ENCODE data around the gene SYNE1. TPM values are rescaled to one million over a fixed set of nuclear protein-coding genes. Genes with fewer than 3 reads are reported as not detected.
"Not testable (repeated sequence)": the region's sequence is repeated elsewhere in the genome, so short reads cannot be mapped to it uniquely, and the experiment has no call there.

SYNE1 gene
- total RNA-seq, 2 experiments from 2014 or later: 17.7 to 24.0 TPM

GRCh38 chr6:152421496-152421895 lies 215.7 kb downstream of the SYNE1 start:
- H3K9me3 Mint-ChIP-seq; H3K36me3 Mint-ChIP-seq (ENCODE audit: low read depth); H3K4me1 Mint-ChIP-seq (ENCODE audit: low read depth); H3K4me3 Mint-ChIP-seq; DNase-seq; intact Hi-C loops (cut with micrococcal nuclease); CTCF ChIA-PET; H3K27ac Mint-ChIP-seq: not testable (repeated sequence)
- H3K27me3 Mint-ChIP-seq (ENCODE audit: low read depth): peaks cover 22% of the 10 kb centered on the region

DNA sequence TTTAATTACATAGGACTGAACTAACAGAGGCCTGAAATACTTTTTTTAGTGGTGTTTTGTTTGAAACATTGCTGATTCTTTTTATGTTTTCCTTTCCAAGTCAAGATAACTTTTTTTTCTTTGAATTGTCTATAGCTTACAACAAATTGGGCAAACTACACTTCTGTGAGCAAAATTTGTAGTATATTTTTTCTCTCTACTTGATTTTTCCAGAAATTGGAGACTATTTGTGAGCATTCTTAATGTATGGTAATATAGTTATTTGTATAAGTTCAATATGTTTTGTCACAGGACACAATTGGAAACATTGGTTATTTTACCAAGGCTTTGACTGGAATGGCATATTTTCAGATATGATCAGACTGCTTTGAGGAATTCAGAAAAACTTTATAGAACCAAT lies 216.5 kb downstream of the SYNE1 start:
- H3K4me1 Mint-ChIP-seq (ENCODE audit: low read depth): no peaks in the 10 kb centered on the region
- no peak for DNase-seq
- H3K4me3 Mint-ChIP-seq: no peak overlapping the region
- H3K27ac Mint-ChIP-seq: no peak overlapping the region
- H3K9me3 Mint-ChIP-seq: peaks cover 6% of the 10 kb centered on the region
- CTCF ChIA-PET: no interaction called here
- peaks cover 24% of the 10 kb centered on the region for H3K27me3 Mint-ChIP-seq (ENCODE audit: low read depth)
- peaks cover 2% of the 10 kb centered on the region for H3K36me3 Mint-ChIP-seq (ENCODE audit: low read depth)
- intact Hi-C loops (cut with micrococcal nuclease): no loop called here

- DNase-seq: no peak
- H3K9me3 Mint-ChIP-seq: peaks cover 6% of the 10 kb centered on the region
- H3K27ac Mint-ChIP-seq: no peak overlapping the region
- no peak overlapping the region for H3K4me3 Mint-ChIP-seq
- intact Hi-C loops (cut with micrococcal nuclease): no loop called here
- CTCF ChIA-PET: no interaction called here
- H3K36me3 Mint-ChIP-seq (ENCODE audit: low read depth): peaks cover 2% of the 10 kb centered on the region
- no peaks in the 10 kb centered on the region for H3K4me1 Mint-ChIP-seq (ENCODE audit: low read depth)
- peaks cover 20% of the 10 kb centered on the region for H3K27me3 Mint-ChIP-seq (ENCODE audit: low read depth)
These were observed 218.6 kb downstream of the SYNE1 start for GRCh38 chr6:152418551-152418950.

GRCh38 chr6:152416652-152417051 lies 220.5 kb downstream of the SYNE1 start:
- Mint-ChIP-seq H3K27me3 (ENCODE audit: low read depth) (peaks cover 19% of the 10 kb centered on the region), H3K4me1 (ENCODE audit: low read depth) (no peaks in the 10 kb centered on the region), H3K36me3 (ENCODE audit: low read depth) (peaks cover 2% of the 10 kb centered on the region), H3K27ac (no peak overlapping the region), H3K4me3 (no peak overlapping the region), H3K9me3 (peaks cover 6% of the 10 kb centered on the region)
- intact Hi-C loops (cut with micrococcal nuclease): no loop called here
- no peak for DNase-seq
- CTCF ChIA-PET: no interaction called here

DNA sequence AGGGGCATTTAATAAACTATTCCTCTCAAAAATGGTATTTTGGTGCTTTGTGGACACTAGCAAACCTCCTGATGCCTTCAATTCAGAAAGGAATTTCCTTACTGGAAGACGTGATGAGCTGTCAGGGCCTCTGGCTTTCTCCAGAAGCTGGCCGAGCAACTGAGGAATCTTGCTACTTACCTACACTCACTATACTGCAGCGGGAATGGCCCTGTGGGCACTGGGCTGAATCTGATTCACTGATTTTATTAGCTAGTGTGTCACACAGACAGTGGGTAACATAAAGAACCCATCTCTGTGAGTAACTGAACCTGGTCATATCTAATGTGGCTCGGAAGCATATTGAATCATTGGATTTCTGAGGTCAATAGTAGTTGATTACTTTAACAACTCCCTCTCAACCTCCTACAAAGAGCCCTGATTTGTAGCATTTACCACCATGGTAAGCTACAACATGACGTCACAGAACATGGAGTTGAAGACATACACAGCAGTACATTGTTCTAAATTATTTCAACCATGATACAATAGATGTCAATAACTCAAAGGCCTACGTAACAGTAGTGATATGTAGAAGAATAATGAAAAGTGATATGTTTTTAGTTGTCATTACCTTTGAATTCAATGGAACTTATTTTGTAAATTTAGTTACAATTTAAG lies 232.1 kb downstream of the SYNE1 start:
- Mint-ChIP-seq H3K36me3 (ENCODE audit: low read depth) (no peaks in the 10 kb centered on the region), H3K27ac (no peak overlapping the region), H3K27me3 (ENCODE audit: low read depth) (no peaks in the 10 kb centered on the region), H3K4me3 (no peak overlapping the region), H3K9me3 (no peaks in the 10 kb centered on the region), H3K4me1 (ENCODE audit: low read depth) (no peaks in the 10 kb centered on the region)
- intact Hi-C loops (cut with micrococcal nuclease): no loop called here
- no peak for DNase-seq
- CTCF ChIA-PET: no interaction called here

GRCh38 chr6:152404086-152404857 lies 232.9 kb downstream of the SYNE1 start:
- CTCF ChIA-PET: no interaction called here
- intact Hi-C loops (cut with micrococcal nuclease): no loop called here
- Mint-ChIP-seq H3K4me1 (ENCODE audit: low read depth) (no peaks in the 10 kb centered on the region), H3K36me3 (ENCODE audit: low read depth) (no peaks in the 10 kb centered on the region), H3K9me3 (no peaks in the 10 kb centered on the region), H3K4me3 (no peak overlapping the region), H3K27me3 (ENCODE audit: low read depth) (no peaks in the 10 kb centered on the region), H3K27ac (no peak overlapping the region)
- no peak for DNase-seq

GRCh38 chr6:152402791-152403190 lies 234.4 kb downstream of the SYNE1 start:
- no peaks in the 10 kb centered on the region for H3K9me3 Mint-ChIP-seq
- H3K4me3 Mint-ChIP-seq: no peak overlapping the region
- no peaks in the 10 kb centered on the region for H3K4me1 Mint-ChIP-seq (ENCODE audit: low read depth)
- CTCF ChIA-PET: no interaction called here
- intact Hi-C loops (cut with micrococcal nuclease): no loop called here
- no peaks in the 10 kb centered on the region for H3K36me3 Mint-ChIP-seq (ENCODE audit: low read depth)
- no peaks in the 10 kb centered on the region for H3K27me3 Mint-ChIP-seq (ENCODE audit: low read depth)
- DNase-seq: no peak
- no peak overlapping the region for H3K27ac Mint-ChIP-seq

DNA sequence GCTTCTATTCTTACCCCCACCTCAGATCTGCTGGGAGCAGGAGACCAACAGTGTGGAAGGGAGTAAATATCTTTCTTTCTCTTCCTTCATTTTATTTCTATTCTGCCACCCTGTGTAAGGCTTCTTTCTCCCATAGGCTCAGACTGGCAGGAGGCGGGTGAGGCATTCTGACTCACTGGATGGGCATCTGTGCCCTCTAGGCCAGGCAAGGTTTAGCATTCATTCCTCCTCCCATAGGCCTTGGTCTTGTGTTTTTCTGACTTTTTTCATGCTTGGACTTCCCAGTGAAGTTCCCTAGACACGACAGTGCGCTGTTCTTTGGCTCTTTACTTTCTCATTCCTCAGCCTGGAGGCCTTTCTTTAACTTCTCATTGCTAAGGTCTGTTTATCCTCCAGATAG lies 235.2 kb downstream of the SYNE1 start:
- intact Hi-C loops (cut with micrococcal nuclease): no loop called here
- Mint-ChIP-seq H3K4me3 (no peak overlapping the region), H3K4me1 (ENCODE audit: low read depth) (no peaks in the 10 kb centered on the region), H3K36me3 (ENCODE audit: low read depth) (no peaks in the 10 kb centered on the region), H3K9me3 (no peaks in the 10 kb centered on the region), H3K27ac (no peak overlapping the region), H3K27me3 (ENCODE audit: low read depth) (no peaks in the 10 kb centered on the region)
- DNase-seq: no peak
- CTCF ChIA-PET: interaction anchor here (0.6 kb wide), 1 partner anchor 85 kb away, joined by 3 read pairs; no protein-coding TSS in a partner anchor

GRCh38 chr6:152399399-152399798 lies 237.8 kb downstream of the SYNE1 start:
- Mint-ChIP-seq H3K4me3 (no peak overlapping the region), H3K27me3 (ENCODE audit: low read depth) (peaks cover 1% of the 10 kb centered on the region), H3K4me1 (ENCODE audit: low read depth) (no peaks in the 10 kb centered on the region), H3K9me3 (no peaks in the 10 kb centered on the region), H3K27ac (no peak overlapping the region), H3K36me3 (ENCODE audit: low read depth) (no peaks in the 10 kb centered on the region)
- DNase-seq: no peak
- intact Hi-C loops (cut with micrococcal nuclease): no loop called here
- CTCF ChIA-PET: no interaction called here

DNA sequence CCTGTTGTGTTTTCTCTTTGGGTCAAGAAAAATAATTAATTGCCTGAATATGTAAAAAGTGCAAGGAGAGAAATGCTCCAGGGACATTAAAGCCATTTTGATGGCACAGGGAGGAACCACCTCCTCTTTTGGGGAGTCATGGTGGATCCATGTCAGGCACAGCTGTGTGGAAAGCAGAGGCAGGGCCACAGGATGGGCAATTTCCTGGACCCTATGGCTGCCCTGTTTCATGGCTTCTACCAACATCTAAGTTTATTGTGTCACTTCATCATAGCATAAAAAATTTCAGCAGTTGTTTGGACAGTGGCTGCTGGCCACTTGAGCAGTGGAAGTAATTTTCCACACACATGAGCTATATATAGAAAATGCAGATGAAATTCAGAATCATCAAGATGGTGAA lies 238.2 kb downstream of the SYNE1 start:
- intact Hi-C loops (cut with micrococcal nuclease): no loop called here
- H3K4me3 Mint-ChIP-seq: no peak overlapping the region
- H3K27ac Mint-ChIP-seq: no peak overlapping the region
- no peak for DNase-seq
- peaks cover 5% of the 10 kb centered on the region for H3K27me3 Mint-ChIP-seq (ENCODE audit: low read depth)
- no peaks in the 10 kb centered on the region for H3K36me3 Mint-ChIP-seq (ENCODE audit: low read depth)
- H3K4me1 Mint-ChIP-seq (ENCODE audit: low read depth): no peaks in the 10 kb centered on the region
- no peaks in the 10 kb centered on the region for H3K9me3 Mint-ChIP-seq
- CTCF ChIA-PET: no interaction called here

DNA sequence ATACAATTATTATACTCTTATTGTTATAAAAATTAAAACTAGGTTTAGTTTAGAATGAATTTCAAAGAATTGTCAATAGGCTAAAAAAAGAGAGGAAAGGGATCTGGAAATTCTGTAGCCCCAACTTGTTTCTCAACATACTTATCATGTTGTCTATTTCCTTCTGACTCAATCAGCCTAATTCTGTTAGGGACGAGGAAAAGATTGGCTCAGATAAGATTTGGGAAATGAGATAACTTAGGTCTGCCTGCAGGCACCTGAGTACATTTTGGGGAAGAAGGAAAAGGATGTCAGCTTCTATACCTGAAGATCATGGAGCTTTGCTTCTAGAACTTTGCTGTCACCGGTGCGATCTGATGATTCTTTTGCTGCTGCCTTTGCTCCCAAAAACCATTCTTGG lies 238.8 kb downstream of the SYNE1 start:
- H3K4me3 Mint-ChIP-seq: no peak overlapping the region
- intact Hi-C loops (cut with micrococcal nuclease): no loop called here
- CTCF ChIA-PET: no interaction called here
- no peaks in the 10 kb centered on the region for H3K4me1 Mint-ChIP-seq (ENCODE audit: low read depth)
- H3K9me3 Mint-ChIP-seq: no peaks in the 10 kb centered on the region
- no peak overlapping the region for H3K27ac Mint-ChIP-seq
- no peak for DNase-seq
- H3K36me3 Mint-ChIP-seq (ENCODE audit: low read depth): no peaks in the 10 kb centered on the region
- H3K27me3 Mint-ChIP-seq (ENCODE audit: low read depth): peaks cover 8% of the 10 kb centered on the region

- H3K36me3 Mint-ChIP-seq (ENCODE audit: low read depth): no peaks in the 10 kb centered on the region
- H3K4me3 Mint-ChIP-seq: no peak overlapping the region
- H3K27me3 Mint-ChIP-seq (ENCODE audit: low read depth): peaks cover 8% of the 10 kb centered on the region
- DNase-seq: no peak
- intact Hi-C loops (cut with micrococcal nuclease): no loop called here
- H3K9me3 Mint-ChIP-seq: no peaks in the 10 kb centered on the region
- no peaks in the 10 kb centered on the region for H3K4me1 Mint-ChIP-seq (ENCODE audit: low read depth)
- no peak overlapping the region for H3K27ac Mint-ChIP-seq
- CTCF ChIA-PET: no interaction called here
These were observed 242.9 kb downstream of the SYNE1 start for GRCh38 chr6:152394303-152394702.

DNA sequence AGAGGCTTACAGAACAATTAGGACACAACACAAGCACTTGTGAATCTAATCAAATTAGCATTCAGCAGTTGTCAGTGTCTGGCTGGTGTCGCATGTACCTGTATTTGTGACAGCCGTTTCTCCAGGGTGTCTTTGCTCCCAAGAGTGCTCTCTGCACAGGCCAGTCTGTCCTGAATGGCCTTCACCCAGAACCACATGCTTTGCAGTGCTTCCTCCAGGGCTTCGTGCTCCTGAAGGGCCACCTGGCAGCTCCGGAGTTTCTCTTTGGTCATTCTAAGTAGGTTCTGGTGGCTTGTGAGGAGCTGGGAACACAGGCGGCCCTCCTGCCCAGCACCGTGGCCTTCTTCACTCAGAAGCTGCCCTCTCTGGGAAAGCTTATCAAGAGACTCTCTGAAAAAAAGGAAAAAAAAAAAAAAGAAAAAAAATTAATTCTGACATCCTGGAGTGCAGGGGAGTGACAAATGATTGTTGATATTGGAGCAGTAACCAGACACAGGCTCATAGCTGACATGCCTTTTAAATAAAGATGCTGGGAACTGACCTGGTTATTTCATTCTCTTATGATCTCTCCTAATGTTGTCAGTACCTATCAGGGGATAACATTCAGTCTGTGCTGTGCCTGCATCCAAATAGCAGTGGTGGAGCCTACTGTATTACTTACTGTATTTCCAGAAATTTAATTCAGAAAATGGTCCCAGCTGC lies 245.8 kb downstream of the SYNE1 start:
- CTCF ChIA-PET: no interaction called here
- no peak overlapping the region for H3K4me3 Mint-ChIP-seq
- intact Hi-C loops (cut with micrococcal nuclease): no loop called here

More for the DNA sequence above, 245.8 kb downstream of the SYNE1 start:
- Mint-ChIP-seq H3K9me3 (no peaks in the 10 kb centered on the region), H3K4me1 (ENCODE audit: low read depth) (no peaks in the 10 kb centered on the region), H3K36me3 (ENCODE audit: low read depth) (no peaks in the 10 kb centered on the region), H3K27me3 (ENCODE audit: low read depth) (peaks cover 15% of the 10 kb centered on the region), H3K27ac (no peak overlapping the region)
- DNase-seq: no peak
